ENCODE measurements around the gene ARID5B.

ARID5B gene

GRCh38 chr10:62000726-62001125, 99.2 kb downstream of the ARID5B start:
- H3K4me1 ChIP-seq (ENCODE audit: insufficient read depth, low read length) = peaks cover 10% of the 10 kb centered on the region
- no peak overlapping the region for H3K9ac ChIP-seq (ENCODE audit: low read length)
- no peaks in the 10 kb centered on the region for H3K27me3 ChIP-seq (ENCODE audit: control insufficient read depth in 1 of 2, insufficient read depth in 2 of 2, low read length in 2 of 2)
- H3K36me3 ChIP-seq (ENCODE audit: insufficient read depth, low read length) = no peaks in the 10 kb centered on the region
- no peaks in the 10 kb centered on the region for H3K9me3 ChIP-seq (ENCODE audit: low read length)
- no peak overlapping the region for H3K27ac ChIP-seq (ENCODE audit: low read depth, low read length)
- H3K4me3 ChIP-seq (ENCODE audit: low read depth in 1 of 2, low read length in 2 of 2) = no peak overlapping the region

- H3K9ac ChIP-seq (ENCODE audit: low read length) = no peak overlapping the region
- H3K4me1 ChIP-seq (ENCODE audit: insufficient read depth, low read length) = peaks cover 8% of the 10 kb centered on the region
- H3K27ac ChIP-seq (ENCODE audit: low read depth, low read length) = no peak overlapping the region
- H3K36me3 ChIP-seq (ENCODE audit: insufficient read depth, low read length) = no peaks in the 10 kb centered on the region
- H3K9me3 ChIP-seq (ENCODE audit: low read length) = no peaks in the 10 kb centered on the region
- no peaks in the 10 kb centered on the region for H3K27me3 ChIP-seq (ENCODE audit: control insufficient read depth in 1 of 2, insufficient read depth in 2 of 2, low read length in 2 of 2)
- H3K4me3 ChIP-seq (ENCODE audit: low read depth in 1 of 2, low read length in 2 of 2) = no peak overlapping the region
Observed at GRCh38 chr10:62001898-62002297, 100.4 kb downstream of the ARID5B start.

- no peaks in the 10 kb centered on the region for H3K9me3 ChIP-seq (ENCODE audit: low read length)
- H3K27ac ChIP-seq (ENCODE audit: low read depth, low read length) = no peak overlapping the region
- peaks cover 8% of the 10 kb centered on the region for H3K4me1 ChIP-seq (ENCODE audit: insufficient read depth, low read length)
- no peak overlapping the region for H3K4me3 ChIP-seq (ENCODE audit: low read depth in 1 of 2, low read length in 2 of 2)
- no peaks in the 10 kb centered on the region for H3K27me3 ChIP-seq (ENCODE audit: control insufficient read depth in 1 of 2, insufficient read depth in 2 of 2, low read length in 2 of 2)
- no peak overlapping the region for H3K9ac ChIP-seq (ENCODE audit: low read length)
- no peaks in the 10 kb centered on the region for H3K36me3 ChIP-seq (ENCODE audit: insufficient read depth, low read length)
Observed at GRCh38 chr10:62002753-62003152, 101.3 kb downstream of the ARID5B start.

- no peaks in the 10 kb centered on the region for H3K9me3 ChIP-seq (ENCODE audit: low read length)
- no peak overlapping the region for H3K27ac ChIP-seq (ENCODE audit: low read depth, low read length)
Observed at GRCh38 chr10:62004042-62004441, 102.5 kb downstream of the ARID5B start.

GRCh38 chr10:62005281-62005680, 103.8 kb downstream of the ARID5B start:
- H3K4me1 ChIP-seq (ENCODE audit: insufficient read depth, low read length) = peaks cover 19% of the 10 kb centered on the region
- no peak overlapping the region for H3K4me3 ChIP-seq (ENCODE audit: low read depth in 1 of 2, low read length in 2 of 2)
- H3K9ac ChIP-seq (ENCODE audit: low read length) = no peak overlapping the region
- H3K36me3 ChIP-seq (ENCODE audit: insufficient read depth, low read length) = no peaks in the 10 kb centered on the region
- no peak overlapping the region for H3K27ac ChIP-seq (ENCODE audit: low read depth, low read length)
- H3K27me3 ChIP-seq (ENCODE audit: control insufficient read depth in 1 of 2, insufficient read depth in 2 of 2, low read length in 2 of 2) = no peaks in the 10 kb centered on the region
- H3K9me3 ChIP-seq (ENCODE audit: low read length) = no peaks in the 10 kb centered on the region

More at GRCh38 chr10:62004042-62004441, 102.5 kb downstream of the ARID5B start:
- H3K36me3 ChIP-seq (ENCODE audit: insufficient read depth, low read length) = no peaks in the 10 kb centered on the region
- no peak overlapping the region for H3K4me3 ChIP-seq (ENCODE audit: low read depth in 1 of 2, low read length in 2 of 2)
- H3K27me3 ChIP-seq (ENCODE audit: control insufficient read depth in 1 of 2, insufficient read depth in 2 of 2, low read length in 2 of 2) = no peaks in the 10 kb centered on the region
- H3K4me1 ChIP-seq (ENCODE audit: insufficient read depth, low read length) = peaks cover 8% of the 10 kb centered on the region
- no peak overlapping the region for H3K9ac ChIP-seq (ENCODE audit: low read length)

- H3K27me3 ChIP-seq (ENCODE audit: control insufficient read depth in 1 of 2, insufficient read depth in 2 of 2, low read length in 2 of 2) = no peaks in the 10 kb centered on the region
- H3K36me3 ChIP-seq (ENCODE audit: insufficient read depth, low read length) = no peaks in the 10 kb centered on the region
- H3K9me3 ChIP-seq (ENCODE audit: low read length) = no peaks in the 10 kb centered on the region
- no peak overlapping the region for H3K4me3 ChIP-seq (ENCODE audit: low read depth in 1 of 2, low read length in 2 of 2)
- no peak overlapping the region for H3K27ac ChIP-seq (ENCODE audit: low read depth, low read length)
- no peak overlapping the region for H3K9ac ChIP-seq (ENCODE audit: low read length)
- H3K4me1 ChIP-seq (ENCODE audit: insufficient read depth, low read length) = peaks cover 19% of the 10 kb centered on the region
Observed at GRCh38 chr10:62005687-62006086, 104.2 kb downstream of the ARID5B start.

- Histone ChIP-seq H3K27ac (ENCODE audit: low read depth, low read length) (no peak overlapping the region), H3K4me1 (ENCODE audit: insufficient read depth, low read length) (peaks cover 19% of the 10 kb centered on the region)
Observed at GRCh38 chr10:62007145-62007544, 105.6 kb downstream of the ARID5B start.

GRCh38 chr10:62008196-62008595, 106.7 kb downstream of the ARID5B start:
- peaks cover 19% of the 10 kb centered on the region for H3K4me1 ChIP-seq (ENCODE audit: insufficient read depth, low read length)
- no peak overlapping the region for H3K4me3 ChIP-seq (ENCODE audit: low read depth in 1 of 2, low read length in 2 of 2)
- no peak overlapping the region for H3K27ac ChIP-seq (ENCODE audit: low read depth, low read length)

More at GRCh38 chr10:62007145-62007544, 105.6 kb downstream of the ARID5B start:
- H3K36me3 ChIP-seq (ENCODE audit: insufficient read depth, low read length) = no peaks in the 10 kb centered on the region
- H3K4me3 ChIP-seq (ENCODE audit: low read depth in 1 of 2, low read length in 2 of 2) = no peak overlapping the region
- H3K9me3 ChIP-seq (ENCODE audit: low read length) = no peaks in the 10 kb centered on the region
- no peak overlapping the region for H3K9ac ChIP-seq (ENCODE audit: low read length)
- no peaks in the 10 kb centered on the region for H3K27me3 ChIP-seq (ENCODE audit: control insufficient read depth in 1 of 2, insufficient read depth in 2 of 2, low read length in 2 of 2)

GRCh38 chr10:62008946-62009345, 107.4 kb downstream of the ARID5B start:
- peaks cover 19% of the 10 kb centered on the region for H3K4me1 ChIP-seq (ENCODE audit: insufficient read depth, low read length)
- H3K9ac ChIP-seq (ENCODE audit: low read length) = no peak overlapping the region
- no peaks in the 10 kb centered on the region for H3K36me3 ChIP-seq (ENCODE audit: insufficient read depth, low read length)
- H3K4me3 ChIP-seq (ENCODE audit: low read depth in 1 of 2, low read length in 2 of 2) = no peak overlapping the region
- H3K27me3 ChIP-seq (ENCODE audit: control insufficient read depth in 1 of 2, insufficient read depth in 2 of 2, low read length in 2 of 2) = no peaks in the 10 kb centered on the region
- no peak overlapping the region for H3K27ac ChIP-seq (ENCODE audit: low read depth, low read length)
- H3K9me3 ChIP-seq (ENCODE audit: low read length) = no peaks in the 10 kb centered on the region

More at GRCh38 chr10:62008196-62008595, 106.7 kb downstream of the ARID5B start:
- H3K27me3 ChIP-seq (ENCODE audit: control insufficient read depth in 1 of 2, insufficient read depth in 2 of 2, low read length in 2 of 2) = no peaks in the 10 kb centered on the region
- H3K9me3 ChIP-seq (ENCODE audit: low read length) = no peaks in the 10 kb centered on the region
- no peaks in the 10 kb centered on the region for H3K36me3 ChIP-seq (ENCODE audit: insufficient read depth, low read length)
- H3K9ac ChIP-seq (ENCODE audit: low read length) = no peak overlapping the region

GRCh38 chr10:62010366-62010765, 108.9 kb downstream of the ARID5B start:
- no peaks in the 10 kb centered on the region for H3K27me3 ChIP-seq (ENCODE audit: control insufficient read depth in 1 of 2, insufficient read depth in 2 of 2, low read length in 2 of 2)
- H3K4me3 ChIP-seq (ENCODE audit: low read depth in 1 of 2, low read length in 2 of 2) = no peak overlapping the region
- H3K36me3 ChIP-seq (ENCODE audit: insufficient read depth, low read length) = no peaks in the 10 kb centered on the region
- no peak overlapping the region for H3K27ac ChIP-seq (ENCODE audit: low read depth, low read length)
- H3K4me1 ChIP-seq (ENCODE audit: insufficient read depth, low read length) = peaks cover 11% of the 10 kb centered on the region
- H3K9ac ChIP-seq (ENCODE audit: low read length) = no peak overlapping the region
- no peaks in the 10 kb centered on the region for H3K9me3 ChIP-seq (ENCODE audit: low read length)

GRCh38 chr10:62011558-62011957, 110.1 kb downstream of the ARID5B start:
- Histone ChIP-seq H3K4me1 (ENCODE audit: insufficient read depth, low read length) (peaks cover 15% of the 10 kb centered on the region), H3K4me3 (ENCODE audit: low read depth in 1 of 2, low read length in 2 of 2) (no peak overlapping the region), H3K27me3 (ENCODE audit: control insufficient read depth in 1 of 2, insufficient read depth in 2 of 2, low read length in 2 of 2) (no peaks in the 10 kb centered on the region), H3K36me3 (ENCODE audit: insufficient read depth, low read length) (no peaks in the 10 kb centered on the region), H3K9me3 (ENCODE audit: low read length) (no peaks in the 10 kb centered on the region), H3K27ac (ENCODE audit: low read depth, low read length) (no peak overlapping the region), H3K9ac (ENCODE audit: low read length) (no peak overlapping the region)

- no peak overlapping the region for H3K27ac ChIP-seq (ENCODE audit: low read depth, low read length)
- no peaks in the 10 kb centered on the region for H3K36me3 ChIP-seq (ENCODE audit: insufficient read depth, low read length)
- H3K4me1 ChIP-seq (ENCODE audit: insufficient read depth, low read length) = peaks cover 22% of the 10 kb centered on the region
- H3K4me3 ChIP-seq (ENCODE audit: low read depth in 1 of 2, low read length in 2 of 2) = no peak overlapping the region
- H3K9me3 ChIP-seq (ENCODE audit: low read length) = no peaks in the 10 kb centered on the region
- H3K9ac ChIP-seq (ENCODE audit: low read length) = no peak overlapping the region
- H3K27me3 ChIP-seq (ENCODE audit: control insufficient read depth in 1 of 2, insufficient read depth in 2 of 2, low read length in 2 of 2) = no peaks in the 10 kb centered on the region
Observed at GRCh38 chr10:62012318-62012717, 110.8 kb downstream of the ARID5B start.
